Measurements from ENCODE around the gene NDST1.
"Not testable (repeated sequence)": the region's sequence is repeated elsewhere in the genome, so short reads cannot be mapped to it uniquely, and the experiment has no call there.

Gene NDST1

GRCh38 chr5:150509992-150510391 is 2.1 kb downstream of the NDST1 start:
- DNase-seq = no peak

GRCh38 chr5:150510460-150511263 is 2.7 kb downstream of the NDST1 start:
- DNase-seq = no peak

GRCh38 chr5:150511578-150512367 is 3.8 kb downstream of the NDST1 start:
- no peak for DNase-seq

GRCh38 chr5:150512368-150512747 is 4.4 kb downstream of the NDST1 start:
- DNase-seq = no peak

GRCh38 chr5:150513375-150514309 is 5.7 kb downstream of the NDST1 start:
- DNase-seq = no peak

GRCh38 chr5:150514708-150515211 is 6.8 kb downstream of the NDST1 start:
- DNase-seq = no peak

GRCh38 chr5:150515446-150515845 is 7.5 kb downstream of the NDST1 start:
- DNase-seq = no peak

- no peak for DNase-seq
Observed at GRCh38 chr5:150516011-150516410, 8.1 kb downstream of the NDST1 start.

GRCh38 chr5:150517272-150518152 is 9.6 kb downstream of the NDST1 start:
- no peak for DNase-seq

GRCh38 chr5:150518712-150519559 is 11.0 kb downstream of the NDST1 start:
- not testable (repeated sequence) for DNase-seq

- DNase-seq = no peak
Observed at GRCh38 chr5:150519560-150519945, 11.6 kb downstream of the NDST1 start.

GRCh38 chr5:150519978-150520377 is 12.0 kb downstream of the NDST1 start:
- no peak for DNase-seq

- no peak for DNase-seq
Observed at GRCh38 chr5:150520747-150521521, 13.0 kb downstream of the NDST1 start.

GRCh38 chr5:150521522-150521817 is 13.5 kb downstream of the NDST1 start:
- no peak for DNase-seq

GRCh38 chr5:150521939-150522503 is 14.1 kb downstream of the NDST1 start:
- DNase-seq = no peak

GRCh38 chr5:150522504-150523414 is 14.8 kb downstream of the NDST1 start:
- no peak for DNase-seq

GRCh38 chr5:150523472-150524350 is 15.8 kb downstream of the NDST1 start:
- no peak for DNase-seq

- no peak for DNase-seq
Observed at GRCh38 chr5:150525163-150525562, 17.2 kb downstream of the NDST1 start.

Data from NCI-H187 (cell line).